NCI-H2196 (cell line): ENCODE data around the gene ZNF524.
"Not testable (repeated sequence)": the region's sequence is repeated elsewhere in the genome, so short reads cannot be mapped to it uniquely, and the experiment has no call there.

Source experiments
- DNase-seq: peaks from one replicate; lab custom pipeline; 2025; ENCODE audit not compliant: unreplicated experiment; lab: John Stamatoyannopoulos, UW

ZNF524 gene

DNA sequence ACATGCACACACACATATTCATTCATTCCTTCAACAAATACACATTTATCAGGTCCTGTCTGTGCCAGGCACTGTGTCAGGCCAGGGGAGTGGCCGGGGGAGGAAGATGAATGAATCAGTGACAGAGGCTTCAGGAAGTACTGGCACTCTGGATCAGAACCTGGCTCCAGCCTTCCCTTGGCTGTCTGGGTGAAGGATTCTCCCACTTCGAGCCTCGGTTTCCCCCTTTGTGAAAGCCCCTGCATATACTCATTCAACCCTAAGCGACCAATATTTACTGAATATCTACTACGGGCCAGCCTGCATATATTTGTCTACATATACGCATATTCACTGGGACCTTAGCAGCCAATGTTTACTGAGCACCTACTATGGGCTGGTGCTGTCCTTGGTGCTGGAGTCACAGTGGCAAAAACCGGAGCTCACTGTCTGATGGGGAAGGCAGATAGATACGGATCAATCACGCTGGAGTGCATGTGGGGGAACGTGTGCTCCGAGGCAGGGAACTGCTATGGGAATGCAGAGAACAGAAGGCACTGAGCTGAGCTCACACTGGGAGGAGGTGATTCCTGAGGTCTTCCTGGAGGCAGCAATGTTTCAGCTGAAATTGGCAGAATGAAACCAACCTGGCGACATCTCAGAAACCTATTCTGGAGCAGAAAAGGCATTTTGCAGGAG lies 18.8 kb upstream of the ZNF524 start:
- no peak for DNase-seq

DNA sequence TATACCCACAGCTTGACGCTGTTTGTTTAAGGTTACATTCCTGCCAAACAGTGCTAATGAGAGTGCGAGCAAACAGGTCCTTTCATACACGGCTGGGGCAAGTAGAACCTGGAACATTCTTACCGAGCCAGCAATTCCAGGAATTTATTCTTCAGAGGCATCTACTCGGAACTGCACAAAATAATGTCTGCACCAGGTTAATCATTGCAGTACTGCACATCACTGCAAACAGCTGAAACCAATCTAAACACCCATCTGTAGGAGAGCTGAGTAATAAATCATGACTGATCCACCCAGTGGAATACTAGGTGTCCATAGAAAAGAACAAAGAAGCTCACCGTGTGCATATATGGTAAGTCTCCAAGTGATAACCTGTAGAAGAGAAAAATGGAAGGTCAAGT lies 18.3 kb upstream of the ZNF524 start:
- DNase-seq, result peak; percentile 37

DNA sequence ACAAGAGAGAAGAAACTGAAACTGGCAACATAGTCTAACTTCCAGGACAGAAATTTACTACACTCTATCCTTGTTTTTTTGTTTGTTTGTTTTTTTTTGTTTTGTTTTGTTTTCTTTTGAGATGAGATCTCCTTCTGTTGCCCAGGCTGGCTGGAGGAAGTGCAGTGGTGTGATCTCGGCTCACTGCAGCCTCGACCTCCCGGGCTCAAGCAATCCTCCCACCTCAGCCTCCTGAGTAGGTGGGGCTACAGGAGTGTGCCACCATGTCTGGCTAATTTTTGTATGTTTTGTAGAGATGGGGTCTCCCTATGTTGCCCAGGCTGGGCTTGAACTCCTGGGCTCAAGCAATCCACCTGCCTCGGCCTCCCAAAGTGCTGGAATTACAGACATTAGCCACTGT lies 17.8 kb upstream of the ZNF524 start:
- not testable (repeated sequence) for DNase-seq

DNA sequence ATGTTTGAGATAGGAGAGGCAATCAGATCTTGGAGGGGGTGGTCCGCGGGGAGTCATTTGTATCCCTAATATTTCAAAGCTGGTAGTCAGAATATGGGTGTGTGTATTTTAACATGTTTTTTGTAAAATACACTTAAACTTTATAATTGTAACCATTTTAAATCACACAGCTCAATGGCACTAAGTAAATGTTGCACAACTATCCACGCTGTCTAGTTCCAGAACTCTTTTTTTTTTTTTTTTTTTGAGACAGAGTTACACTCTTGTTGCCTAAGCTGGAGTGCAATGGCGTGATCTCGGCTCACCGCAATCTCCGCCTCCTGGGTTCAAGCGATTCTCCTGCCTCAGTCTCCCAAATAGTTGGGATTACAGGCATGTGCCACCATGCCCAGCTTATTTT lies 16.2 kb upstream of the ZNF524 start:
- not testable (repeated sequence) for DNase-seq

GRCh38 chr19:55584871-55585270 lies 15.2 kb upstream of the ZNF524 start:
- no peak for DNase-seq

DNA sequence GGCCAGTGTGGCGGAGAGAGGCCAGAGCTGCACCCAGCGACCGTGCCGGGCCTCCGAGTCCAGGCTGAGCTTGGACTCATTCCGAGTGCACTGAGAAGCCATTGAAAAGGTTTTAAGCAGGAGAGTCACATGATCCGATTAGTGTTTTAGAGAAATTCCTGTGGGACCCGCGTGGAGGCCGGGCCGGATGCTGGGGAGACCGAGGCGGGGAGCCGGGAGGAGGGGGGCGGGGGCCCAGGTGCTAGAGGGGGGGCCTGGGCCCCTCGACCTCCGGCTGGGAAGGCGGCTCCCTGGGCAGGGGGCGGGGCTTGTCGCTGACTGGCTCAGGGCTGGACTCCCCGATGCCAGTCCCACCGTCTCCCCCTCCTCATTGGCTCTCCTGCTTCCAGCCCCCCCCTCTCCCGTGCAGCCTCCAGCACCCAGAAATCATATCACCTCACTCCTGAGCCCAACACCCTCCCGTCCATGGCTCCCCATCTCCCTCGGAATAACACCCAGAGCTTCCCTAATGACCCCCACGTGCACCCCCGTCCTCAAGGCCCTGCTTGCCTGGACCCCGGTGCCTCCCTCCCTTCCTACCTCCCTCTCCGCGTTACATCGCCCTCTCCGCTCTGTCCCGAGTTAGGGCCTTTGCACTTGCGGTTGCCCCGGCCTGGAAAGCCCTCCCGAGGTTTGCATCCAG lies 14.3 kb upstream of the ZNF524 start:
- DNase-seq, result peak; percentile 57

DNA sequence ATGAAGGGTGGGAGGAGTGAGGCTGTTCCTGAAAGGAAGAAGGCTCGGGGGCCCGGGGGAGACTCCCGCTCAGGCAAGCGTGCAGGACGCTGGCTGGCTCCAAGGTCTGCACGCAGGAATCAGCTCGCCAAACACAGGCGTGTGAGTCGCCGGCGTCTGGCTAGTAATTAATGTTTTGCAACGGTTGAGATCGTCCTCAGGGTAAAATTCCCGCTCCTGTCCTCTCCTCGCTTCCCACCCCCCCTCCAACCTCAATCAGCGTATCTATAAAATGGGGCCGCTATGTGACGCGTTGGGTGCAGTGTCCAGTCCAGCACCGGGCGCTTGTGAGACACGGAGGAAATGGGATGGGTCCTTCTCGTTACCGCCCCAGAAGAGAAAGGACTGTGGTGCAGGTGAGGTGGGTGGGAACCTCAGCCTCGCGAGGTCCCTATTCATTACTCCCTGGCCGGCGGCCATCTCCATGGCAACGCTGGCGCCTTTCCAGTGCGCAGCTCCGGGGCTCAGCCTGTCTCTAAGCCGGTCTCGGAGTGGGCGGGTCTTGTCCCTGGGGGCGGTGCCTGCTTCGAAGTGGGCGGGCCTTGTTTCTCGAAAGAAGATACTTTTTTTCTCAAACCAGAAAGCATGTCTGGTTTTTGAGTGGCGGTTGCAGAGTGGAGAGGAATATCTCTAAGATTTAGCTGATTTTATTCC lies 13.0 kb upstream of the ZNF524 start:
- DNase-seq, result peak; percentile 98

DNA sequence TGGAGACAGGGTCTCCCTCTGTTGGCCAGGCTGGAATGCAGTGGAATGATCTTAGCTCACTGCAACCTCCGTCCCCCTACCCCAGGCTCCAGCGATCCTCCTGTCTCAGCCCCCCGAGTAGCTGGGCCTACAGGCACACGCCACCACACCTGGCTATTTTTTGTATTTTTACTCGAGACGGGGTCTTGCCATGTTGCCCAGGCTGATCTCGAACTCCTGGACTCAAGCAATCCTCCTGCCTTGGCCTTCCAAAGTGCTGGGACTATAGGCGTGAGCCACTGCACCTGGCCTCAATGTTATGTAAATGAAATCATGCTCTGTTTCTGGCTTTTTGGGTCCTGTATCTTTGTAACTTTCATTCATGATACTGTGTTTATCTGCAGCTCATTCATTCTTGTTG lies 11.3 kb upstream of the ZNF524 start:
- DNase-seq, result no peak

GRCh38 chr19:55590109-55590508 lies 10.0 kb upstream of the ZNF524 start:
- no peak for DNase-seq

GRCh38 chr19:55590617-55591016 lies 9.5 kb upstream of the ZNF524 start:
- peak; percentile 50 for DNase-seq

GRCh38 chr19:55591555-55591954 lies 8.5 kb upstream of the ZNF524 start:
- DNase-seq, result no peak

DNA sequence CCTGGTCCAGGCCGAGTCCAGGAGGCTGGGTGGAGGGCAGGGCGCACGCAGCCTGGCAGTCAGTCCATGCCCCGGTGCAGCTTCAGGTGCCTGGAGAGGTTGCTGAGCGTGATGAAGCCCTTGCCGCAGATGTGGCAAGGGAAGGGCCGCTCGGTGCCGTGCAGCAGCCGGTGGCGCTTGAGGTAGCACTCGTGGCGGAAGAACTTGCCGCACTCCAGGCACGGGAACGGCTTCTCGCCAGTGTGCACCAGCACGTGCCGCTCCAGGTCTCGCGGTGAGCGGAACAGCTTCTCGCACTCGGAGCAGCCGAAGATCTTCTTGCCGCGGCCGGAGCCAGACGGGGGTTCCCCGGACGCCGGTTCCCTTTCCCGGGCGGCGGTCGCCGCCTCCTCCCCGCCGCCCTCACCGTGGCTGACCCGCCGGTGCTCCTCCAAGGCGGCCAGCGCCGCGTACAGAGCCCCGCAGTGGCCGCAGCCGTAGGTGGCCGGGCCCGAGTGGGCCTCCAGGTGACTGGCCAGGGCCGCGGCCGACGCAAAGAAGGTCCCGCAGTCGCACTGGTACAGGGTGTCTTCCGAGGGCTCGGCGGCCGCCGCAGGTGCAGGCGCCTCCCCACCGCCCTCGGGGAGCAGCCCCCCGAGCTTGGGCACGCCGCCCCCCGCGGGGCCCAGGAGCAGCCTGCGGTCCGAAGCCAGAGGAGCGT lies 7.5 kb upstream of the ZNF524 start:
- DNase-seq, result no peak

GRCh38 chr19:55593096-55593772 lies 6.9 kb upstream of the ZNF524 start:
- DNase-seq, result no peak

DNA sequence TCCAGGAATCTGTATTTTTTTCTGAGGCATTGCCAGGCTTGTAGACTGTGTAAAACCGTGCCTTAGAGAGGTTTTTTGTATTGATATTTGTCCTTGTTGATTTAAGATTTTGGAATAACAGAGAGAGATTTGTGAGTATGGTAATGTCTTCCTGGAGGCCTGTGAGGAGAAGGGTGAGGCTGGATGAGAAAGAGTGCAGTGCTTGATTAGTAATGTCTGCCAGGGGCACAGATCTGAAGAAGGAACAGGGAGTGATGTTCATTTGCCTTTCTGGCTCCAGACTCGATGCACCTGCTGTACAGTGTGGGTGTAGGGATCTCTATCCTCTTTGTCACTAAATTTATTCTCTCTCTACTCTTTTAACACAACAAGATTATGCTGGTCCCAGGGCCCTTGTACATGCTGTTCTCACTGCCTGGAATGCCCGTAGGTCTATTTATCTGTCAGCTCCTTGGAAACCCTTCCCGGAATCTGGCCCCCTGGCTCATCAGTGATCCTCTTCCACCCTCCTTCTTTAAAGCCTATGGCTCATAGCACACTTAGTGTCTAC lies 5.0 kb upstream of the ZNF524 start:
- DNase-seq, result no peak

DNA sequence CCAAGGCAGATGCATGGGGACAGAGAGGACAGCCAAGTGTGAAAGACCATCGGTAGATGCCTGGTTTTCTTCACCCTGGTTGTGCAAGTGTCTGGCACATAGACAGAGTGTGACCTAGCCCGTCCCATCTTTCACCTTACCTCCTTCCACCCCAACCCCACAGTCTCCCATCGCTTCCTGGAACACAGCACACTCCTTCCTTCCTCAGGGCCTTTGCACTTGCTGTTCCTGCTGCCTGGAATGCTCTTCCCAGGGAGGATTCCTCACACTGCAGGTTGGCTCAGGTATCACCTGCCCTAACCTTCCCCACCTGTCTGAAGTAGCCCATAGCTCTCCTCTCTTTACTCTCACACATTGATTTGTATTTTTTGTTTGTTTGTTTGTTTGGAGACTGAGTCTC lies 3.8 kb upstream of the ZNF524 start:
- DNase-seq, result no peak

DNA sequence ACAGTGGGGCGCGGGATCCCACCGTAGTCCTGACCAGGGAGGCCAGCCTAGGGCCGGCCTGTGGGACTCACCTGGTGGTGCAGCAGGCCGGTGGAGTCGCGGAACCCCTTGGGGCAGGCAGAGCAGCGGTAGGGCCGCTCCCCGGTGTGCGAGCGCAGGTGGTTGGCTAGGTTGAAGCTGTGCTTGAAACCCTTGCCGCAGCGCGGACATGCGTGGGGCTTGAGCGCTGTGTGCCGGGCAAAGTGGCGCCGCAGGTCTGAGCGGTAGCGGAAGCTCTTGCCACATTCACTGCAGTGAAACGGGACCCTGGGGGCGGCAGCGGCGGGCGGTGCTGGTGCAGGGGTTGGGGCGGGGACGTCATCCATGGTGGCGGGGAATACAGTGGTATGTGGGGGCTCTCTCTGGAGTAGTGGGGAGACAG lies 2.6 kb upstream of the ZNF524 start:
- no peak for DNase-seq

- DNase-seq, result no peak
Observed at GRCh38 chr19:55598034-55598433, 2.1 kb upstream of the ZNF524 start.

GRCh38 chr19:55598719-55599467 lies 1.2 kb upstream of the ZNF524 start:
- peak; percentile 91 for DNase-seq

DNA sequence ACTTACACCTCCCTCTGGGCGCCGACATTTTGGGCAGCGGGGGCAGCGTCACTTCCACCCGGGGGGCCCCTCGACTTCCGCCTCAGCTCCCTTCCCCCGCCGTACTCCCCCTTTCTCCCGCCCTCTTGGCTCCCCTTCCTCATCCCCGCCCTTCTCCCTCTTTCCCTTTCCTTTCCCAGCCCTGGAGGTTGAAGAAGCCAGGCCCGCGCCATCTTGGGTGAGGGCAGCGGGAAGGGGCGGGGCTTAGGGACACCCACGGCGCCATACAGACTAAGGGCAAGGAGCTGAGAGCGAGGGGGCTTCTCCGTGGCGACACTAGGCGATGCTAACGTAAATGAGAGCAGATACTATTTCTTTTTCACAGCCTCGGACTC lies 633 bp upstream of the ZNF524 start, which contains the start of gene FIZ1:
FIZ1 (minus strand) TSS at position 50 of the 374 bp plus-strand sequence. CDS start 1,652 bp downstream, outside the sequence.
- peak; percentile 97 for DNase-seq

DNA sequence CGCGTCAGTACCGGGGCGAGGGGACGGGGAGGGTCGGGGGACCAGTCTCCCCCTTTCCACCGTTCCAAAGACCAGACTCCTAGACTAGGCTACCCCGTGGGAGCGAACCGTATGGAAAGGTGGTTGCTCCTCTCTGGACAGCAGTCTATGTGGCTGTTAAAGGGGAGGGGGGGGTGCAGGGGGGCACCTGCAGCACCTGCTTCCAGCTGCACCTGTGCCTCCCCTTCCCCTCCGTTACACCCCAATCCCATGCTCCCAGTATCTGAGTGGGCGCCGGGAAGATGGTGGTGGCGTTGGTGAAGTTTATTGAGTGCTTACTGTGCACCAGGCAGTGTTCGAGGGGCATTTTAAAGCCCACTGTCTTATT lies 557 bp downstream of the ZNF524 start:
- no peak for DNase-seq
